ENCODE data around the gene TSSC4.

The TSSC4 gene

DNA sequence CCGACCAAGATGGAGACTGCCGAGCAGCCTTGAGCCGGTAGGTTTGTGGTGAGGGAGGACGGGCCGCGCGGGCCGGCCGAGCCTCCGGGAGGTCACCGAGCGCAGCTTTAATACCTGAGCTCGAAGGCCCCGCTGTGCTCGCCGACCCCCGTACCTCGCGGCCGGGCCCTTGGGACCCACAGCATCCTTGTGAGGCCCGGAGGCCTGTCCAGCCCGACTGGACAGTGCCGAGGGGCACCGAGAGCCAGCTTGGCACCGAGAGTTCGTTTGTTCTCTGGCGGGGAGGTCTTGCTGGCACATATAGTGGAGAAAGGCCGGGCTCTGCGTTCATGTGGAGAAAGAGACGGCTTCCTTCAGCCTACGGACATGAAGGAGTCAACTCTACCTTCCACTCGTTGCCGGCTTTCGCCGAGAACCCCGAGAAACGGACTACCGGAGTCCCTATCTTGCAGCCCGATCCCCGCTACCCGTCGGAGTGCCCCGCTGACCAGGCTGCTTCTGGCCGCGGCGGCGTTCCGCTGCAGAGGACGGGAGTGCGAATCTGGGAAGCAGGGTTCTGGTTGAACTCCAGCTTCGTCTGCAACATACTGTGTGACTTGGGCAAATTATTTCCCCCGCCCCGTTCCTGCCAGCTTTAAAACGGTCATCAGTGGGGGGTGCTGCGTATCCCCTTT lies 349 bp downstream of the TSSC4 start:
- no peak for DNase-seq (ENCODE audit: low read depth)

- no peak for DNase-seq (ENCODE audit: low read depth)
Measured at GRCh38 chr11:2401436-2401984, 960 bp downstream of the TSSC4 start.

GRCh38 chr11:2402106-2402505 lies 1.6 kb downstream of the TSSC4 start:
- DNase-seq (ENCODE audit: low read depth): no peak

- no peak for DNase-seq (ENCODE audit: low read depth)
Measured at GRCh38 chr11:2402890-2403645, 2.5 kb downstream of the TSSC4 start.

DNA sequence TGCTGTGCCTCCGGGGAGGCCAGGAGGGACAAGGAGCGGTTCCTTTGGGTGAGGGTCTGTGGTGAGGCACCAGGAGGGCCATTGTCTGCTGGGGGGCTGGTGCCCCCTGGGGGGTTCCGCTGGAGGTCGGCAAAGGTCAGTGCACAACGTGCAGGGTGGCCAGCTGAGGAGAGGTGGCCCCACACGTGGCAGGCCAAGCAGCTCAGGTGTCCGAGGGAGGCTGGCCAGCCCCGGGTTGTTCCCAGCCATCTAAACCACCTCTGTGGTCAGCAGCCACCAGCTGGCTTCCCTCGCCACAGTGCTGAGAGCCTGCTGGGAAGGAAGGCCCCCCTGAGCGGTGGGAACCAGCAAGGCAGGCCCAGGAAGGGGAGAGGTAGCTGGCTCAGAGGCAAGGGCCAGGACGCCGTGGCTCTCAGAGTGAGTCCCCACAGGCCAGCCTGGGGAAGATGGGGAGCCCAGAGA lies 4.2 kb downstream of the TSSC4 start:
- DNase-seq (ENCODE audit: low read depth): no peak

- DNase-seq (ENCODE audit: low read depth): no peak
Measured at GRCh38 chr11:2406451-2406850, 5.9 kb downstream of the TSSC4 start.

DNA sequence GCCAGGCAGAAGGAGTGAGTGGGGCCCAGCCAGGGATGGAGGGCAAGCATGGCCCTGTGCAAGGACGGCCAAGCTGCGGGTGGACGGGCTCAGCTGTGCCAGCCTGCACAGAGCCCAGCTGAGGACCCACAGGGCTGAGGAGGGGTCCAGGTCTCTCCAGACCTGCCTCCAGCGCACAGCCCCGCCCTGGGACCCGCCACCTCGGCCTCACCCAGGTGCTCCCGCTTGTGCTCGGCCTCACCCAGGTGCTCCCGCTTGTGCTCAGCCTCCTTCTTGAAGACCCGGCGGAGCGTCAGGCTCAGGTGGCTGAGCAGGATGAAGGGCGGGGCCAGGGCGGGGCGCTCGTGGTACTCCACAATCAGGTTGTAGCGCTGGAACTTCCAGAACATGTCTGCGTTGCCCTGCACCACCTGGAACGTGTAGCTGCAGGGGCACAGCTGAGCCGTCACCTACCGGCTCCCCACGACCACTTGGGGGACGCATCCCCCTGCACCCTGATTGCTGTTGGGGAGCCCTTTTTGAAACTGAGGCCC lies 6.4 kb downstream of the TSSC4 start:
- no peak for DNase-seq (ENCODE audit: low read depth)

DNA sequence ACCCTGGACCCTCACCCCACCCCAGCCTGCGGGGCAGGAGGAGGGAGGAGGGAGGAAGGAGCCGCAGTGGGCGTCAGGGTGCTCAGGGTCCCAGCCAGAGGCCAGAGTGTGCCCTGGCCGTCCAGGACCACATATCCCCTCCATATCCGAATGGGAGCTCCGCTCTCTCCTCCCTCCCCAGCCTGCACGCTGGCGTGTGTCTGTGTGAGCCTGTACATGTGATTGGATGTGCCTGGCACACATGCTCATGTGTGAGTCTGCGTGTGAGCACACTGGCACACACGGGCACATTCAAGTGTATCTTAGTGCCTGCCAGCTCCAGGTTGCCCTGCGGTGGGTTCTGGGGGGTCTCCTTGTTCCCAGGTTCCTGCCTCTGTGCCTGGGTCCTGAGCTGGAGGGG lies 8.1 kb downstream of the TSSC4 start:
- DNase-seq (ENCODE audit: low read depth): no peak

- DNase-seq (ENCODE audit: low read depth): no peak
Measured at GRCh38 chr11:2409126-2409525, 8.6 kb downstream of the TSSC4 start.

GRCh38 chr11:2409611-2410468 lies 9.3 kb downstream of the TSSC4 start:
- no peak for DNase-seq (ENCODE audit: low read depth)

- no peak for DNase-seq (ENCODE audit: low read depth)
Measured at GRCh38 chr11:2410616-2411015, 10.1 kb downstream of the TSSC4 start.

DNA sequence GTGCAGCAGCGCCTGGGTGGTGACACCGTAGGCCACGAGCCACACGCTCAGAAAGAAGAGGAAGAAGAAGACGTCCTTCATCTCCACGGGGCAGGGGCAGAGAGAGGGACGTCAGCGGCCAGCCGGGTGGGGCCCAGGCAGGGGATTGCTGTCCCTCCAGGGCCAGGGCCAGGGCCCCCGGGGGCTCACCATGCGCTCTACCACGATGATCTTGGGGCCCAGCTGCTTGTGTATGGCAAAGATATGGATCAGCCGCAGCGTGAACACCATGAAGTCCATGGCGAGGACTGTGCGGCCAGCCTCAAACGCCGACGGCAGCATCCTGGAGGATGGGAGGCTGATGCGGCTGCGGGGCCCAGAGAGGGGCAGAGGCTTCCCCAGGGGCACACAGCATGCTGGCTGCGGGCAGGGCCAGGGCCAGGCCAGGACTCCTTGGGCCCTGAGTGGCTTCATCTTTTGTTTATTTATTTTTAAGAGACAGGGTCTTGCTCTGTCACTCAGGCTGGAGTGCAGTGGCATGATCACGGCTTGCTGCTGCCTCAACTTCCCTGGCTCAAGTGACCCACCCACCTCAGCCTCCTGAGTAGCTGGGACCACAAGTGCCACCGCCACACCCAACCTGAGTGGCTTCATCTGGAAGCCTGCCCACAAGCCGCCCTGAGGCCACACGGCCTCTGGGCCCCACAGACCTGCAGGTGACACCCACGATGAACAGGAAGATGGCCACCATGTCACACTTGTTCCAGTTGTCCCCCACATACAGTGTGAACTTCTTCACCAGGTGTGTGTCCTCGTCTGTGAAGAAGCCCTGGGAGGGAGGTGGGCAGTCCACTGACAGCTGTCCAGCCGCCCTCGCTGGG lies 11.1 kb downstream of the TSSC4 start:
- no peak for DNase-seq (ENCODE audit: low read depth)

DNA sequence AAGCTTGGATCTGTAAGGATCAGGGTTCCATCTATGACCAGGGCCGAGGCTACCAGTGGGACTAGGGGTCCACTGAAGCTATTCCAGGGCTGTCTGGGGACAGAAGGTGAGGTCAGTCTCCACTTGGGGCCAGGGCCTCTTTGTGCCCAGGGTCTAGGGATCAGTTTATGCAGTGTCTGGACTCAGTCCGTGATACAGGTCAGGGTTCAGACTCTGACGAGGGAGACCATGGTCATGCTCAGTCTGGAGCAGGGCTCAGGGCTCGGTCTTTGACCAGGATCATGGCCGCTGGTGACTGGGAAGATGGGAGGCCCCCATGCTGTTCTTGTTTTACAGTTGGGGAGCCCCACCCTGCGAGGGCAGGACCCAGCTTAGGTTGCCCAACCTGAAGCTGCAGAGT lies 11.8 kb downstream of the TSSC4 start:
- no peak for DNase-seq (ENCODE audit: low read depth)

GRCh38 chr11:2413742-2414579 lies 13.4 kb downstream of the TSSC4 start:
- DNase-seq (ENCODE audit: low read depth): no peak

- no peak for DNase-seq (ENCODE audit: low read depth)
Measured at GRCh38 chr11:2414616-2415015, 14.1 kb downstream of the TSSC4 start.

GRCh38 chr11:2415171-2415570 lies 14.6 kb downstream of the TSSC4 start:
- no peak for DNase-seq (ENCODE audit: low read depth)

GRCh38 chr11:2415601-2416380 lies 15.2 kb downstream of the TSSC4 start:
- DNase-seq (ENCODE audit: low read depth): no peak

DNA sequence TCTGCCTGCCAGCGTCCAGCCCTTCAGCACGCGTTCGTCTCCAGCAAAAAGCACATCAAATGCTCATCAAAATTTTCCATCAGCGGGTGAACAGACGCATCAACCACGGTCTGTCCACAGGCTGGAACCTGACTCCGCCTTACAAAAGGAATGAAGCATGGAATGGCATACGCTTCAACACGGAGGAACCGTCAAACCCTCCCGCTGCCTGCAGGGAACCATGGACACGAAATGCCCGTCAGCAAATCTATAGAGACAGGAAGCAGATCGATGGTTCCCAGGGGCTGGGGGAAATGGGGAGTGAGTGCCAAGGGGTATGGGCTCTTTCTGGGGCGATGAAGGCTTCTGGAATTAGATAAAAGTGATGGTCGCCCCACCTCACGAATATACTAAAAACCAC lies 16.2 kb downstream of the TSSC4 start:
- DNase-seq (ENCODE audit: low read depth): no peak
